GM19468 (cell line): ENCODE results near the gene CCDC160.
"Not testable (repeated sequence)": the region's sequence is repeated elsewhere in the genome, so short reads cannot be mapped to it uniquely, and the experiment has no call there.

Source experiments
- ATAC-seq: cut with Tn5 transposase; IDR thresholded peaks from one replicate; pipeline ENCODE4 v1.9.1; 2021; ENCODE audit warnings: mild to moderate bottlenecking, moderate library complexity, moderate number of reproducible peaks; ENCODE audit not compliant: unreplicated experiment; ENCODE audit errors: extremely low read depth

Gene CCDC160

DNA sequence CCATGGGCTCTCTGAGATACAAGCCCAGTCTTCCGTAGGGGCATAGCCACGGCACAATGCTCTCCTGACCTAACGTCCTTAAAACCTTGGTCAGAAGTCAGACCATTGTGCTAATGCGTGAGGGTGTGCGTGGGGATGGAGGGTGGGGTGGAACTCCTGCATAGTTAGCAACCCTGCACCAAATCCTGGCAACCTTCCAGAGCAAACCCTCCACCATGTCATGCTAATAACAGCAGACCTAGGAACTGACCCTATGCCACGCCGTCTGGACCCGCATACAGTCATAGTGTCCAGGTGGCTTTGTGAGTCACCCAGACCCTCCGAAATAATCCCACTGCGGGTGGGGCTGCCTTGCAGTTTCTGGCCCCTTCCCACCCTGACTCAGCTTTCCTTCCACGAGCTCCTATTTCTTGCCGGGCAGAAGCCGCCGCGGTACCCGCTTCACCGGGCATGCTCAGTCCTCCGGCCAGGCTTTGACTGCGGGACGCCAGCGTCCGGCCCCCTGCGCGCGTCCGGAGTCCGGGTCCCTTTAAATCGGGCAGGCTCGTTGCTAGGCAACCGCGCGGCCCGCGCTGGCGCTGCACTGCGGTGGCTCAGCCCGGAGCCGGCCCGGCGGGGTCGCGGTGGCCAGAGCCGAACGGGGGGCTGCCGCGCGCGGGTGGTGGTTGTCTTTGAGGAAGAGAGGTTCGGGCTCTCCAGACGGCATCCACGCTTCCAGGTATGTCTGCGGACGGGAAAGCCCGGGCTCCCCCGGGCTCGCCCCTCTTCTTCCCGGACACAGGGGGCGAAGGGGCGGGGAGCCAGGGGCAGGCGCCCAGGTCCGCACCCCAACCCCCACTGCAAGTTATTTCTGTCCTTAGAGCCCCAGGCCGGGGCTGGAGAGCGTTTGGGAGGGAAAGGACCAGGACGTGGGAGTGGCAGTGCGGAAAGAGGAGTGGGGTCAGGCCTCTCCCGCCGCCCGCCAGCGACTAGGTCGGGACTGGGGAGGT is at the start of gene CCDC160:
CCDC160 (plus strand) TSS at position 557 of the 989 bp plus-strand sequence. CDS start 7,619 bp downstream, outside the sequence.
- no peak for ATAC-seq

DNA sequence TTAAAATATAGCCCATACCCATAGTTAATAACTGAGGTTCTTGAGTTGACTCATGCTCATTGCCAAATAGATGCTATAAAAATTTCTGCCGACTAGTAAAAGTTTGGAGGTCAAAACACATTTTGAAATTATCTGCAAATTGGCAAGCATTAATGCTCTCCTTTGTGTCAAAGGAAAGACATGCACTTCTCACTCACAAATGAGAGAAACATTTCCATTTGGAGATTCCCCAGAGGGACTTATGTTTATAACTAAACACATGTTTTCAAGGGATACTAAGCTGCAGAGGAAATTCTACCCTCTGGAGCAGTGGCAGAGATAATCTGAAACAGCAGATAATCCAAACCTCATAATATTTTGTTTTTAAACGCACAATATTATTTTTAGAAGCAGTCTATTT is 45.7 kb upstream of the CCDC160 start:
- ATAC-seq, result no peak

DNA sequence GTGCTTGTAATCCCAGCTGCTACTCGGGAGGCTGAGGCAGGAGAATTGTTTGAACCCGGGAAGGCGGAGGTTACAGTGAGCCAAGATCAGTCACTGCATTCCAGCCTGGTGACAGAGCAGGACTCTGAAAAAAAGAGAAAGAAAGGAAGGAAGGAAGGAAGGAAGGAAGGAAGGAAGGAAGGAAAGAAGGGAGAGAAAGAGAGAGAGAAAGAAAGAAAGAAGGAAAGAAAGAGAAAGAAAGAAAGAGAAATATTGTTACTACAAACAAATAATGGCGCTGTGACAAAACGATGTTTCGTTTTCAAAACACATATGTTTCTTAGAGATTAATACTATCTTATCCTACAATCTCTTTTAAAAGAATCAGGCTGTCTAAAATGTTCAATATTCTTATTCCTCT is 42.1 kb upstream of the CCDC160 start:
- no peak for ATAC-seq

DNA sequence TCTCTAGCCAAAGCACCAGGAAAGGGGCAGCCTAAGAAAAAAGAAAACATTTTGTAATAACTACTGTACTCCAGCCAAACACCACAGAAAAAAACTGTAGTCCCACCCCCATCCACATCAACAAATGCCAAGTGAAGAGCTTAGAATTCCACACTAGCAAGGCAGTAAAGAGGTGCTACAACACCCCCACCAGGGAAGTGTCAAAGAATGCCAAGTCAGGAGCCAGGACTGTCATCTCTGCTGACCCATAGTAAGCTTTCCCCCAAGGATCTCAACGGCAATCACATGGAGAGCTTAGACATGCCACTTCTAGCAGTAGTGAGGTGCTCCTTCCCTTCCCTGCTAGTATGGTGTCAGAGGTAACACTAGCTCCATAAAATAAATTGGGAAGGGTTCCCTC is 34.4 kb upstream of the CCDC160 start:
- ATAC-seq, result no peak

DNA sequence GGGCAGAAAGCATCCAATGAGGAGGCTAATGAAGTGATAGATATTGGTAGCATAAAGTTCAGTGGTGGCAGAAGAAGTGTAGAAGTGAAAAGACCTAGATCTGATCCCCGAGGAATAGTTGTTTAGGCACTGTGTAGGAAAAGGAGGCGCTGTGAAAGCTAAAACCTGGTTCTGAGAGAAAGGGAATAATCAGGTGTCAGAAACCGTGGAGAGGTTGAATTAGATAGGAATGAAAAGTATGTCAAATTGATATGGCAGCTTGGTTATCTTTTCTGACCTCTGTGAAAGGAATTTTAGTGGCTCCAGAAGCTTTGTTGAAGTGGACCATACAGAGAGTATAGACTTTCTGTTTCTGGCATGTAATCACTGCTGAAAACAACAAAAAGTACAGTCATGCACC is 30.8 kb upstream of the CCDC160 start:
- no peak for ATAC-seq

DNA sequence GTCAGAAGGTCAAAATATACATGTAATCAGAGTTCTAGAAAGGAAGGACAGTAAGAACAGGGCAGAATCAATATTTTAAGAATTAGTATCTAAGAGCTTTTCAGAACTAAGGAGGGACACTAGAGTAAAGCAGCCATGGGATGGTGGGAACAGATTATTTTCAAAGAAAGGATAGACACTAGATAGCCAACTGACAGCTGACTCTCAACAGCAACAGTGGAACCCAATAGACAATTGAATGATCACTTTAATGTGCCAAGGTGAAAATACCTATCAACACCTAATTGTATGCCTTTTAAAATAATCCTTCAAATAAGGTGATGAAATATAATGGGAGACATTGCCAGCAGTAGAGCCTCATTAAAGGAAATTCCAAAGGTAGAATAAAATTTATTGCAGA is 26.5 kb upstream of the CCDC160 start:
- ATAC-seq, result no peak

DNA sequence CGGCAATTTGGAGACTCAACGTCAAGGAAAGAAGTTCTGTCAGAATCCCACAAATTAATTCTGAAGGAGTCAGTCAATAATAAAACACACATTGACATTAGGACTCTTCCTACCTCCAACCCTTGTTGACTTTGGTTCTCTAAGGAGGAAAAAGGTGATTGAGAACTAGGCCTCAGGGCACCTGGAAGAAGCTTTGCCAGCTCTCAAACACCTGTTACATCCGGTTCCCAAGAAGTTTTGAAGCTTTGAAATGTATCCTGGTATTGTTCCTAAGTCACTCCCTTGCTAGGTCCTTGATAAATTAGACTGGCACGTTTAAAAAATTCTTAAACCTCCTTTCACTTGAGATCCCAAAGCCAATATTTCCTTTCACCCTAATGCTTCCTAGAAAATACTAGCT is 1.7 kb upstream of the CCDC160 start:
- no peak for ATAC-seq

DNA sequence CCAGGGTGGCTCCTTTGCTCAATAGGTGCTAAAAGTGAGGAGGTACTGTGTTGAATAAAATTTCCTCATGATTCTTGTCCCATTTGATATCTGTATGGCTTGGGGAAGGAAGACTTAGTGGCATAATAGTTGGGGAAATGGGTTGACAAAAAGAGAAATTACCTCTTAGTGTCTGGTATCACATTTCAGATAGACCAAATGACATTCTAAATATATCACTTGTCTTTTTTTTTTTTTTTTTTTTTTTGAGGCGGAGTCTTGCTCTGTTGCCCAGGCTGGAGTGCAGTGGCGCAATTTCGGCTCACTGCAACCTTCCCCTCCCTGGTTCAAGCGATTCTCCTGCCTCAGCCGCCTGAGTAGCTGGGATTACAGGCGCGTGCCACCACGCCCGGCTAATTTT is 1.2 kb downstream of the CCDC160 start:
- not testable (repeated sequence) for ATAC-seq

DNA sequence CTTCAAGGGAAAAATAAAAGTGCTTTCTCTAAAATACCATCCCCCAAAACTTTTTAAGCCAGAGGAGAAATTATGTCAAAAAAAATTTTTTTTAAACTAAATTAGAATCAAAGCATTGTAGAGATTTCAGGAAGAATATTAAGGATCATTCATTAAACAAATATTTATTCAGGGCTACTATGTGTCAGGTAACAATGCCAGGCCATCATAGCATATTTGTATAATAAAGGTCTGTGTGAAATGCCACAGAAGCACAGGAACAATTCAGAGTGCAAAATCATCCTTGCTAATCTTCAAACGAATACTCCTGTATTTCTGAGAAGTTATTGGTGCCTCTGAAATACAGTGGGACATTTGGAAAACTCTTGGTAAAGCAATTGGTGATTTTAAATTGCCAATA is 2.0 kb downstream of the CCDC160 start:
- no peak for ATAC-seq

DNA sequence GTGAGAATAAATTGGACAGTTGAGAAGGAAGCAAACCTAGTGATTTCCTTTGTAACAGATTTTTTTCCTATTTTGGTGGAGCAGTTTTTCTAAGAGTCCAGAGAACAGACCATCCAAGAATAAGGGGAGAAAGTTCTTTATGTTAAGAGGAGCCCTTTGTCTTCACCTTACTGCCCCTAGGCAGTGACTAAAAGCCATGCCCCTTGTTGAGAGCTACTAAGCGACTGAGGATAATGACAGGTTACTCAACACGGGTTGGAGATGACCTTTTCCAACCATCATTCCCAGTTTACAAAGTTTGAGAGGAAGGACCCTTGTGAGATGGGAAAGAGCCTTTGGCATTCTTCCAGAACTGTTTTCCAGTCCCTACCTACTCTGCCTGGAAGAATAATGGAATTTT is 3.2 kb downstream of the CCDC160 start:
- ATAC-seq, result no peak

DNA sequence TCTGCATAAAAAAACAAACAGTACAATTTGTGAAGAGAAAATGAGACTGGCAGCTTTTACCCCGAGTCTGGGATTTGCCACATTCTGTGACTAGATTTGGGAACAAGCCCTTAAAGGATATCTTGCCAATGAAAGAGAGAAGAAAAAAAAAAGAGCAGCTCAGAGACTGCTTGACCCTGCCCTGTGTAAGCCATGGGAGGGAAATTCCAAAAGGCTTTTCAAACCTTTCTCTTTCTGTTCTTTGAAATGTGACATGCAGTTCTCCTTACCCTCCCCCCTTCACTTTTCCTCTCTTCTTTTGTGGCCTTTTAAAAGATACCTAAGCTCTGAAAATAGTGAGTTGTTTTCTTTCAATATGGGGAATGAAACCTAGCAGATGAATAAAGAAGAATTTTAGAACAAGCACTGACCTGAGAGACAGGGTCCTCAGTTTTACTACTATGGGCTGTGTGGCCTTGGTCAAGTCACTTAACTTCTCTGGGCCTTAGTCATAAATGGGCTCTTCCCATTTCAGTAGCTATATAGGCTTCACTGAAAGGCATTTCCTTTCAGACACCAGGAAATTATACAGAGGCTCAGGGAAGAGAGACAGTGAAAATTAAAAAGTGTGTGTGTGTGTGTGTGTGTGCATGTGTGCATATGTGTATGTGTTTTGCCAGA is 5.1 kb downstream of the CCDC160 start:
- no peak for ATAC-seq

DNA sequence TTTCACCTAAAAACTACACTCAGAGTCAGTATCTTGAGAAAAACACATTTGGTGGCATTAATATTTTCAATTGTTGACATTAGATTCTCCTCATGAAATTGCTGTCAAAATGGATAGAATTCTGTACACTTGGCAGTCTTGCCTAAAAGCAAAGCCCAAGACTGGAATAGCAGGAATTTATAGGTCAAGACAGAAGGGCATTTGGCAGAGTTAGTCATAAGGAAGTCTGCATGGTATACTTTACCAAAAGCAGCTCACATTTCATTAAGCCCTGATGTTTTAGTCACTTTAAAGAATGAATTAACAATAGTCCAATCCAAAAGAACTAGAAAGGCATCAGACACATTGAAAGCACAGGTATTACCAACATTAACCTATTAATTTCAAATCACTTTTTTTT is 7.1 kb downstream of the CCDC160 start:
- no peak for ATAC-seq

DNA sequence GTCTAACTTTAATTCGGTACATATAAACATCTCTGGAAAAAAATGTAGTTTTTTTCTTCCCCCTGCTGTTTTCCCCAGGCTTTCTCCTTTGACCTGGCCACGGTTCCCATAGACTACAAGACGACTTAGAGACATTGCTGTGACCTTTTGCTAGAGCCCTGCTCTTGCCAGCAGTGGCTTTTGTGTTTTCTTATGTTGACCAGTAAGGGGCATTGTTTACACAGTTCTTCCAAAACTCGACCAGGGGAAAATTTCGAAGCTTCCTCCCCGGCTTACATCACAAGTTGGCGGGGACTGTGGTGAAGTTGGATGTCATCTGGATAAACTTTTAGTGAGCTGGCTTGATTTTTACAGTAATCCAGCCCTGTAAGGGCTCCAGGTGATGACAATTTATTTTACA is 9.3 kb downstream of the CCDC160 start:
- no peak for ATAC-seq

DNA sequence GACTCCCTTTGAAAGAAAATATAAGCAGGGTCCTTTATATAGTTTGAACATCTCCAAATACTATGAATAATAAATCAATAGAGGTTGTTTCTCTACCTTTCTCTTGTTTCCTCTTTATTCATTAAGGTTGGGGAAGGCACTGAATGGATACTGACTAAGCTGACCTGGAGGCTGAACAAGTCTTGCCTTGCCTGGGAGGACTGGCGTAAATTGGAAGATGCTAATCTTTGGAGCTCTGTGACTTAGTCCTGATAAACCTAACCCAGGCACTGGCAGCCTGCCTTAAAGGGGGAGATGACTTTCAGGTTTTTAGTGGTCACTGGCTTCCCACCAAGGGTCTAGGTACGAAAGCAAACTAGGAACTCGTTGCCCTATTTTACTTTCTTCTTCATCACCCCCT is 10.5 kb downstream of the CCDC160 start:
- ATAC-seq, result no peak

DNA sequence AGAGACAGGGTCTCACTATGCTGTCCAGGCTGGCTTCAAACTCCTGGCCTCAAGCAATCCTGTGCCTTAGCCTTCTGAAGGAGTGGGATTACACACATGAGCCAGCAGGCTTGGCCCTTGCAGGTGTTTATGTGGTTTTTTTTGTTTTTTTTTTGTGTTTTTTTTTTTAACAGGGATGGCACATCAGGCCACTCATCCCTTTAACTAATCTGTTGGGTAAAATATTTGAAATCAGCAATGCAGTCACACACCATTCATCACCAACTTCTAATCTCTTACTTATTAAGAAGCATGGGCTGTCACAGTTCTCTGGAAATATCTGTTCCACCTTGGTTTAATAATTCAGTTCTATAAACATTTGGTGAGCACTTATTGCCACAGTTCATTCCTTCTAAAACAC is 12.3 kb downstream of the CCDC160 start:
- ATAC-seq, result no peak

DNA sequence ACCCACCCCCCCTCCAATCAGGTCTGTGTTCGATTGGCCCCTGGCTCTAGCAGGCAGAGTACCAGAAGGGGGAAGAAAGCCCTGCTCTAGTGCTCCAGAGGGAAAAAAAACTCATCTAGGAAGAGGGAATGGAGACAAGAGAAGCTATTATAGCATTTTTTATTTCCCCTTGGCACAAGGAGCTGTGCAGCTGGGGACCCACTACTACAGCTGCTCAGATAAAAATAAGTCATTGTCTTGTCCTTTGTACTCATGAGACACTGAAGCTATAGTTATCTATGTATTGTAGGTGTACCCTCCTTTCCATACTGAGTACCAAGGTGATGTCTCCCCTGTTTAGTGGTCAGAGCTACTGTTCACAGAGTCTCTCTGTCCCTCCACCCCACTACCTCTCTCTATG is 14.3 kb downstream of the CCDC160 start:
- ATAC-seq, result no peak

DNA sequence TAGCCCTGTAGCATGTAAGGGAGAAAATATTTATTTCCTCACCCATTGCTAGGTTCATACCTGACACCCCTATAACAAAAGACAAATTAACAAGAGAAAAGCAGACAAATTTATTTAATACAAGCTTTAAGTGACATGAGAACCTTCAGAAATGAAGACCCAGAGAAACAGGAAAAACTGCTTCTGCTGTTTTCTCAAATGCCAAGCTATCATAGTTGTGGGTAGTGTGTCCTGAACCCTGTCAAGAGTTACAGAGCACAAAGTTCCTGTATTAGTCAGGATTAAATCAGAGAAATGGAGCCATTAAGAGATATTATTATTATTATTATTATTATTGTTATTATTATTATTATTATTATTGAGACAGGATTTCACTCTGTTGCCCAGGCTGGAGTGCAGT is 17.5 kb downstream of the CCDC160 start:
- no peak for ATAC-seq

DNA sequence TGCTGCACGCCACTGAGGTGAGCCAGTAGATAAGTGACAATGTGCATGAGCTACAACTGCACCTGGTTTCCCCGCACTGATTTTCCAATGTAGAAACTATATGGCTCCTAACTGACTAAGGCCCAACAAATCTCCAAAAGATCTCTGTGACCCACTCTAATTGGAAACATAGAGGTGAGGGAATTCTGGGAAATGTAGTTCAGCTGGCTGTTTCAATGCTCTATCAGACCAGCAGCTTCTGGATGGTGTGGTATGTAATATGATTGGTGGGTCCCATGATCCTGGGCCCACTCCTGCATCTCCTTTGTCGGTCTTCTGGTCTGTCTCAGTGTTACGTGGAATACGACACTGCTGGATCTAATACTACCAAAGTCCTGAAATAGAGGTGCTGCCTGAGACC is 18.6 kb downstream of the CCDC160 start:
- no peak for ATAC-seq

DNA sequence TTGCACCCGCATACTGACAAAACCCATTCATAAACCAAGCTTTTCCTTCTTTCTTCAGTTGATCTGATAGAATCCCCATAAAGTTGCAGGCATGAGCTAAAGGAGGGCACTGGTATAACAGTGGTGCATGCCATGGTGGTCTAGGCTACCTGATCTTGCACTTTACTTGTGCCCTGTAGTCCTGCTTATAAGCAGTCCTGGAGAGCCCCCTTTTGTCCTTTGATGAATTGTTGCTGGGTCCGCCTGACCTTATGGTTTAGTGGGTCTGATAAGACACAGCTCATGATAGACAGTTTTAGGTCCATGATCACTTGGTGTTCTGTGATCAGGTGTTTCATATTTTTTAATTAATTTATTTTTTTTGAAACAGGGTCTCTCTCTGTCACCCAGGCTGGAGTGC is 19.7 kb downstream of the CCDC160 start:
- no peak for ATAC-seq

DNA sequence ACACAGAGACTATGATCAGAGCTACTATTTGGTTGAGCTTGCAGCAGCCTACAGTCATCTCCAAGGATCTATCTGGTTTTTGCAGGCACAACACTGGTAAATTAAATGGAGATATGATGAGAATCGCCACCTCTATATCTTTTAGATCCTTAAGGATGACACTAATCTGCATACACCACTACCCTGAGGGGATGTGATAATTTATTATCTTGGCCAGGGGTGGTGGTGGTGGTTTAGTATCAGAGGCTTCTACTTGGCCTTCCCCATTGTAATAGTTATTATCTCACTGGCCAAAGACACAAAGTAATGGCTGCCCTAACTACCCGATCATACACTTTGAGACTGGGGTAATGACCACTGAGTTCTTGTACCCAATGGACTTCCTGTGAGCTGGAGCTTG is 21.2 kb downstream of the CCDC160 start:
- no peak for ATAC-seq

DNA sequence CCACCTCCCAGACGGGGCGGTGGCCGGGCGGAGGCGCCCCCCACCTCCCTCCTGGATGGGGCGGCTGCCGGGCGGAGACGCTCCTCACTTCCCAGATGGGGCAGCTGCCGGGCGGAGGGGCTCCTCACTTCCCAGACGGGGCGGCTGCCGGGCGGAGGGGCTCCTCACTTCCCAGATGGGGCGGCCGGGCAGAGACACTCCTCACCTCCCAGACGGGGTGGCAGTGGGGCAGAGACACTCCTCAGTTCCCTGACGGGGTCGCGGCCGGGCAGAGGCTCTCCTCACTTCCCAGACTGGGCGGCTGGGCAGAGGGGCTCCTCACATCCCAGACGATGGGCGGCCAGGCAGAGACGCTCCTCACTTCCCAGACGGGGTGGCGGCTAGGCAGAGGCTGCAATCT is 49.0 kb downstream of the CCDC160 start:
- not testable (repeated sequence) for ATAC-seq

DNA sequence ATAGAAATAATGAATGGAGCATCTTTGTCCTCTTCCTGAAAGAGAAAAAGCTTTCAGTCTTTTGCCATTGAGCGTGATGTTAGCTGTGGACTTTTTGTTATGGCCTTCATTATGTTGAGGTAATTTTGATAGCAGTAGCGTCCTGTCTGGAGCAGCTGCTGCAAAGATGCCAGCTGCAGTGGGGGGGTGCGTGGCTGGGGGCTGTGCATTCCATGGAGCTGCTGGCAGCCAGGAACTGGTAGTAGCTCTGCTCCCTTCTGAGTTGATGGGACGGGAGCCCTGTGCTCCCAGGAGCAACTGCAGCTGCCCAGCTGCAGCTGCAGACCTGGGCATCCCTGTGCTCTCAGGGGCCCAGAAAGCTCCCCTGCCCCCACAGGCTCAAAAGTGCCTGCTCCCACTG is 50.4 kb downstream of the CCDC160 start:
- no peak for ATAC-seq
